ENCODE measurements around the gene AHRR.
"Not testable (repeated sequence)": the region's sequence is repeated elsewhere in the genome, so short reads cannot be mapped to it uniquely, and the experiment has no call there.

The AHRR gene

DNA sequence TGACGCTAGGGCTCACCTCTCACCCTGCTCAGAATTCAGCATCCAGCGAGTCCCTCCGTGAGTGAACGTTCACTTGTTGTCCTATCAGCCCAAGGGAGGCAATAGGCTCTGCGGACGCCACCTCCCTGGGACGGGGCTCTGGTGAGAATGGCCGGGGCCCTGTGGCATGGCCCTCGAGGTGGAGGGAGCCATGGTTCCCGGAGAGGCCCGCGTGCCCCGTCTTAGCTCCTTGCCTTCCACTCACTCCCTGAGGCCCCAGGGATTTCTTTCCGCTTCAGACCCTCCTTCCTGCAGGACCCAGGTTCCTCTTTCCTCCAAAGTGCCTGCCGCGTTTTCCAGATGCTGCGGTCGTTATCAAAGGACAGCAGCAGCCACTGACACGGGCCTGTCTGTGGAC lies 142.9 kb downstream of the AHRR start:
- DNase-seq, result no peak

DNA sequence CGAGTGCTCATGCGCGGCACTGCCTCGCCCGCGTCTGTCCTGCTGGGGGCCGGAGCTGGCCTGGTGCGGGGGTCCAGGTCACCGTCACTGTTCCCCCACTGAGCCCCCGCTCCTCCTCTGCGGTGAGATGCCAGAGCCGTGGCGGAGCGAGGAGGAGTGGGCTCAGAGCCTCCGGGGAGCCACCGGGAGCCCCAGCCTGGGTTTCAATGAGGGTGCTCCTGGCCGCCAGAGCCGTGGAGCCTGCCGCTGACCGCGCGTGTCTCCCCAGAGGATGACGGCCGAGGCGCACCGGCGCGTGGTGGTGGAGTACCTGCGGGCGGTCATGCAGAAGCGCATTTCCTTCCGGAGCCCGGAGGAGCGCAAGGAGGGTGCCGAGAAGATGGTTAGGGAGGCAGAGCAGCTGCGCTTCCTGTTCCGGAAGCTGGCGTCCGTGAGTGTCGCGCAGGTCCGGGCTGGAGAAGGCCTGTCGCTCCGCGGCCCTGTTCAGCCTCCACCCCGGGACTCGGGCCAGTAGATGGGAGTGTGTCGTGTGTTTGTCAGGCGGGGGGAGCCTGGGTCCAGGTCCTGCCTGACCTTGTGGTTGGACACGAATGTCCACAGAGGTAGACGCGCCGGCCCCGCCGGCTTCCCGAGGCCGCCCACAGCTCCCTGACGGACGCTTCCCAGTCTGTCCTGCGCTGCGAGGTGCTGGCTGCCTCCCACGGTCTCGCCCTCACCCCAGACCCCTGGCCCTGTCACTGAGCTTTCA lies 143.5 kb downstream of the AHRR start:
- DNase-seq, result no peak

DNA sequence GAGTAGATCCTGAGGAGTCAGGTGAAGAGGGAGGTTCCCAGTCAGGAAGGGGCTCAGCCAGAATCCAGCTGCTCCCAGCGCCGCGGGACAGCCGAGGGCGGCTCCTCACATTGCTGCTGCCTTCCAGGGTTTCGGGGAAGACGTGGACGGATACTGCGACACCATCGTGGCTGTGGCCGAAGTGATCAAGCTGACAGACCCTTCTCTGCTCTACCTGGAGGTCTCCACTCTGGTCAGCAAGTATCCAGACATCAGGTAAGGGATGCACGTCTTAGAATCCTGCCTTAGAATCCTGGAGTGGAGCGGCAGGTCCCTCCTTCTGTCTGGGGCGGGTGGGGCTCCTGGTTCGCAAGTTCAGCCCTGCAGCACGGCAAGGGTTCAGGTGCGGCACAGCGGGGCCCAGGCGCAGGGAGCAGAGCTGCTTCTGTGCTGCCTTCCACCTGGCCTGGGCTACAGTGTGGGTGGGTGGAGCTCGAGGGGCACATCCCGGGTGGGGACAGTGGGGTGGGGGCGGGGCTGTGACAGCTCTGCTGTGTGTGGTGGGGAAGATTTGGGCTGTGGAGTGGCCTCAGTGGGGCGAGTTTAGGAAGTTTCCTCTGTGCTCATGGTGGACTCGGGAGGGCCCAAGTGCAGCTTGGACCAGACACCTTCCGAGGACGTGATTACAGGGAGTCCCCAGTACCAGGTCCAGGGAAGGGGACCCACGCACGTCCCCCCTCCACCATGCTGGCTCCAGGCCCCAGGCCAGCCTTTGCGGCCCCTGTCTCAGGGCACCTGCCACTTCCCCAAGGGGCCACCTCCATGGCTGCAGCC lies 144.3 kb downstream of the AHRR start:
- DNase-seq, result no peak

DNA sequence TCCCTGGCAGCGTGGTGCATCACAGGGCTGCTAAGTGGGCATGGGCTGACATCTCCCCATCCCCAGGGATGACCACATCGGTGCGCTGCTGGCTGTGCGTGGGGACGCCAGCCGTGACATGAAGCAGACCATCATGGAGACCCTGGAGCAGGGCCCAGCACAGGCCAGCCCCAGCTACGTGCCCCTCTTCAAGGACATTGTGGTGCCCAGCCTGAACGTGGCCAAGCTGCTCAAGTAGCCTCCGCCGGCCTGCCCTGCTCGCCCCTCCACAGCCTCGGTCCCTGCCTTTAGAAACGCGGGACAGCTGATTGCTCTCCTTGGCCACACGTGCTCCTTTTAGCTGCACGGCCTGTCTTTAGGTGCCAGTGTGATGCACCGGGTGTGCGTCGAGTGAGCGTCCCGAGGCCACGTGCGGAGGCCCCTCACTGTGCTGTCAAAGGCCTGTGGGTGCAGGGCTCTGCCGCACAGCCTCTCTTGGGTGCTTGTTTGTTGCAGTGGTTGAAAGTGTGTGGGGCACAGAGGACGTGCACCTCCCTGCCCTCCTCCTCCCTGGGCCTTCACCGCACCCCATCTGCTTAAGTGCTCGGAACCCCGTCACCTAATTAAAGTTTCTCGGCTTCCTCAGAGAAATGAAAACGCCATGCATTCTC lies 145.3 kb downstream of the AHRR start:
- no peak for DNase-seq

DNA sequence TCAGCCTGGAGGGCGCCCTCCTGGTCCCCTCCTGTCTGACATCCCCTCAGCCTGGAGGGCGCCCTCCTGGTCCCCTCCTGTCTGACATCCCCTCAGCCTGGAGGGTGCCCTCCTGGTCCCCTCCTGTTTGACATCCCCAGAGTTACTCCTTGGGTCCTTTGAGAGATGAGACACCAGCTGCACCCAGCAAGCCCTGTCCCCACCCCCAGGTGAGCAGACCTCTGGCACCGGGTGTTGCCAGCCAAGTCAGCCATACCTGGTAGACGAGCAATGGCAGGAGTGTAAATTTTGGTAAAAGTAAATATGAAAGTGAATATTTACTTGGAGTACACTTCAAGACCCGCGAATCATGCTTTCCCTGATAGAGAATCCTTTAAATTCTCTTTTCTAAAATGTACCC lies 146.9 kb downstream of the AHRR start:
- DNase-seq, result no peak

DNA sequence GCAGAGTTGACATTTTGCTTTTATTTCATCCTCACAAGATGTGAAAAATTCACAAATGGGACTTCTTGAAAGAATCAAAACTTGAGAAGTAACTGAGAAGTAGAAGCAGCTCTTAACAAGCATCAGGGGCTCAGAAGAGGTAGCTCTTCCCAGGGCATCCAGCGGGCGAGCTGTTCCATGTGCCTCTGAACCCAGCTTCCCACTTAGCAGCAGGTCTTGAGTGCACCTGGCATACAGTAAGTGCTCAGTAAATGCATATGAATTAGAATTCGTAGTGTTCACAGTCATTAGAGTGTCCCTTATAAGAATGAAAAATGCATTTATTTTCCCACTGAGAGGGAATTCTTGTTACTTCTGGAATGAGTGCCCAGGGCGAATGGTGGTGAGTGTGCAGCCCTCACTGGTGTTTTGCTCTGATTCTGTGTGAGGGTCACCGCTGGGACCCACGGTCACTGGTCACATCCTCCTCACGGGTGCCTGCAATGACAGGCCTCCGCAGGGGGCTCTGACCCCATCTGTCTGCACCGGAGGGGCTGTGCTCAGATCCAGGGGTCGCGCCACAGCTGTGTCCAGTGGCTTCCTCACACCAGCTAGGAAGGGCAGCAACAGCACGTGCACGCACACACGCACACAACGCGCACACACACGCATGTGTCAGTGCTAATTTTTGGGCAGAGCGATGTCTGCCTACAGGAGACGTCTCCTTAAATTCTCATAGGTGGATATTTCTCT lies 148.4 kb downstream of the AHRR start:
- no peak for DNase-seq

DNA sequence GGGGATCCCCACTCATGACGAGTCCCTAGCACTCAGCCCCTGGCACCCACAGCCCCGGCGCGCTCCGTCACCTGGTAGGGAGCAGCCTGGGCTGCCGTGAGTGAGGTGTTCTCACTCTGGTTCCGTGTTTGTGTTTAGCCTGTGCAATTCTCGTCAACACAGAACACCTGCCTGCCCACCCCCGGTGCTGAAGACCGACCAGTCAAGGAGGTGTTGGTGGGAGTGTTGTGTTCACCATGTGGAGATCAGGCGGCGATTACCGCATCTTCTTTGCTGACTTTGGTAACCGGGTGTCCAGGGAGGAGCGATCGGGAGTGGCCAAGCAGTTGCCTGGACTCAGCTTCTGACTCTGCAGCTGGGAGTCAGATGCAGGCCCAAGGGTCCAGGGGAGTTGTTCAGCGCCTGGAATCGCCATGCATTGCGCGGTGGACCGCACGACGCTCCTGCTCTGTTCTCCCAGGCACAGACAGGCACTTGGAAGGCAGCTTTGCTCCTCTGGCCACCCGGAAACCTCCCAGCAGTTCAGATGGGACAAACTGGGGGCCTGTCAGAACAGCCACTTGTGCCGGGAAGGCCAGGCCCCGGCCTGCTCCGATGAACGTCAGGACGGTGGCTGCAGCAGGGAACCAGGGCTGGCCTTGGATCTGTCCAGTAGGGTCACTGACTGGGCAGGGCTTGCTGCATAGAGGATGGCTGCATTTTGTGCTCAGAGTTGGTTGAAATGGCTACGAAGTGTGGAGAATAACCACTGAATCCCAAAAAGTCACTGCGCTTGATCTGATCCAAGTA lies 149.6 kb downstream of the AHRR start:
- no peak for DNase-seq

DNA sequence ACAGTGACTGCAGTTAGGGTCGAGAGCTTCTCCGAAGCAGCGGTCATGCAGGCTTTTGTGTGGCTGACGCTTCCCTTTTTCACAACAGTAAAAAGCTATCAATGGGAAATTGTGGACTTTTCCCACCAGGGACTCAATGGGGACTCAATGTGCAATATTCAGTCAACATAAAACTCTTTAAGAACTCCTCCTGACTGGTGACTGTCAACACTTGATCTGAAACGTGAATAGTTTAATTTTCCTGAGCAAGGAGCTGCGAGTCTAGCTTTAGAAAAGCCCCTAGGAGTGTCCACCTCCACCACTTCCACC lies 150.2 kb downstream of the AHRR start:
- DNase-seq, result no peak

DNA sequence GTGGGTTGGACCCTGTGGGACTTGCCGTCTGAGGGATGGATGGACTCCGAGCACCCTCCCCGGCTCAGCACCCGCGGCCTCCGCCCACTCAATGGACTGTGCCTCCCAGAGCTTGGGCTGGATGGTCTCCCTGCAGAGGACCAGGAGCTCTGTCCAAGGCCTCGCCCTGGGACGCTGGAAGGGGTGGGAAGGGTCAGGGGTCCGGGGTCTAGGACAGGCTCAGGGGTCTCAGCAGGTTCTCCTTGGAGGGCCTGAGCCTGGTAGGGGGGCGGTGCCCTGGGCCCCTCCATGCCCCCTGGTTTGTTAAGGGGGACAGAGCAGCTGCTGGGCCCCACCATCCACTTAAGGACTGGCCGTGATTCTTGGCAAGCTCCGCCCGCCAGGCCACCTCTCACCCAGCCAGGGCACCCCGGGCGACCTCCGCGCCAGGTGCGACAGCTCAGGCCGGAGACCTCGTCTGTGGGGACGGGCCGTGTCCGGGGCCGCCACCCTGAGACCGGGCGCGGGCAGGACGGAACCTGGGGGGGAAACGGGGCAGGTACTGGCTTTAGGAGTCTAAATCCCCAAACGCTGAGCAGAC lies 150.7 kb downstream of the AHRR start:
- no peak for DNase-seq

DNA sequence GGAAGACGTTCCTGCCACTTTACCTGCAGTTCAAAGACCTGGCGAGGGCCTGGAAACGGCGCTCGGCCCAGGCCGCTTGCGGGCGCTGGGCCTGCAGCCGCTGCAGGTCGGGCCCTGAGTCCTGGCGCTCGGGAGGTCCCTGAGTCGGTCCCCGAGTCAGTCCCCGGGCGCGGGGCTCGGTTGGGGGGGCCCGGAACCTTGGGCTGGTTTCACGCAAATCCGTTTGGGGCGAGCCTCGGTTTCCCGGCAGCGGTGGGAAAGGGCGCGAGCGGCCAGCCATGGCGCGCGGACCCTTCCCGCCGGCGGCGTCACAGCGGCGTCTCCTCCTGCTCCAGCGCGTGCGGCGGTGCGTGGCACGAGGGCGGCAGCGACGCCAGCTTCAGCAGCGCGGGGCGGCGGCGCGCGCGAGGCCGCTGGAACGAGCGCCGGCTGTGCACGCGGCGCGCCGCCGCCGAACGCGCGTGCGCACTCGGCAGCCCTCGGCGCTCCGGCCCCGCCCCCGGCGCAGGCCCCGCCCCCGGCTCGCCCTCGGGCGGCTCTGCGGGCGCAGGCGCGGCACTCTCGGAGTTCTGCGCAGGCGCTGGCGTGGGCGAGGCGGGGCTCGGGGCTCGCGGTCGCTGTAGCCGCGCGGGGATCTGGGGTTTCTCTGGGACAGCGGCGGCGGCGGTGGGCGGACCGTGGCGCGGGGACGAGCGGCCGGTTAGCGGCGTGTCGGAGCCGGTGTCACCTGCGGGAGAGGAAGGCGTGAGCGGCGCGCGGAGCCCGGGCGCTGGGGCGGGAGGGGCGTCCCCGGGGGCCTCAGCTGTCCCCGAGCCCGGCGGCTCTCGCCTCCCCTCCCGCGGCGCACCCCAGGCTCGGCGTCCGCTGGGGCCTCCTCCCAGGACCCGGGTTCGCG lies 151.4 kb downstream of the AHRR start:
- DNase-seq, result peak; percentile 91

DNA sequence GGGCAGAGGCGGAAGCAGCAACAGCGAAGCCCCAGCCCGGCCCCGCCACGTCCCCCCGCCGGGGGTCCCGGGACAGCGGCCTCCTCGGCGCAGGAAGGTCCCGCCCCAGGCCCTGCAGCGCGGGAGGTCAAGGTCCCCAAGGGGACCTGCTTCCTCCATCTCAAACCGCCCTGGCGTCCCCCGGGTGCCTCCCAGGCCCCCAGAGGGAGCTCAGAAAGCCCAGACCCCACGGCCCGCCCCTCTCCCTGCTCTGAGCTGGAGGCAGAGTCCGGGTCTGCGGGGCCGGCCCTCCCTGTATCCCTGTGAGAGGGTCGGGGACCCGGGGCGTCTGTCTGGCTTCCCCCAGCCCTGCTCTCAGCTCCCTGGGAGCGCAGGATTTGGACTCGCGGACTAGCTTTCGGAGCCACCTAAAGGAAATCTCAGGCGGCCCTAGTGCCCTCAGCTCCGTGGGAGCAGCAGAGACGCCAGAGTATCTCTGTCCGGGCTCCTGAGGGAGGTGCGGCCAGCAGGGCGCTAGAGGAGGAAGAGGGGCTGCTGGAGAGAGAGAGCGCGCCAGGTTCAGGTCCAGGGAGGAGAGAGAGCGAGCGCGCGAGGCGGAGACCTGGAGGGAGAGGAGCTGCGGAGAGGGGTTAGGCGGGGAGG lies 152.2 kb downstream of the AHRR start:
- peak; percentile 27 for DNase-seq

DNA sequence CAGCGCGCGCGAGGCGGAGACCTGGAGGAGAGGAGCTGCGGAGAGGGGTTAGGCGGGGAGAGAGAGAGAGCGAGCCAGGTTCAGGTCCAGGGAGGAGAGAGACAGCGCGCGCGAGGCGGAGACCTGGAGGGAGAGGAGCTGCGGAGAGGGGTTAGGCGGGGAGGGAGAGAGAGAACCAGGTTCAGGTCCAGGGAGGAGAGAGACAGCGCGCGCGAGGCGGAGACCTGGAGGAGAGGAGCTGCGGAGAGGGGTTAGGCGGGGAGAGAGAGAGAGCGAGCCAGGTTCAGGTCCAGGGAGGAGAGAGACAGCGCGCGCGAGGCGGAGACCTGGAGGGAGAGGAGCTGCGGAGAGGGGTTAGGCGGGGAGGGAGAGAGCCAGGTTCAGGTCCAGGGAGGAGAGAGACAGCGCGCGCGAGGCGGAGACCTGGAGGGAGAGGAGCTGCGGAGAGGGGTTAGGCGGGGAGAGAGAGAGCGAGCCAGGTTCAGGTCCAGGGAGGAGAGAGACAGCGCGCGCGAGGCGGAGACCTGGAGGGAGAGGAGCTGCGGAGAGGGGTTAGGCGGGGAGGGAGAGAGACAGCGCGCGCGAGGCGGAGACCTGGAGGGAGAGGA lies 152.8 kb downstream of the AHRR start:
- DNase-seq, result not testable (repeated sequence)

DNA sequence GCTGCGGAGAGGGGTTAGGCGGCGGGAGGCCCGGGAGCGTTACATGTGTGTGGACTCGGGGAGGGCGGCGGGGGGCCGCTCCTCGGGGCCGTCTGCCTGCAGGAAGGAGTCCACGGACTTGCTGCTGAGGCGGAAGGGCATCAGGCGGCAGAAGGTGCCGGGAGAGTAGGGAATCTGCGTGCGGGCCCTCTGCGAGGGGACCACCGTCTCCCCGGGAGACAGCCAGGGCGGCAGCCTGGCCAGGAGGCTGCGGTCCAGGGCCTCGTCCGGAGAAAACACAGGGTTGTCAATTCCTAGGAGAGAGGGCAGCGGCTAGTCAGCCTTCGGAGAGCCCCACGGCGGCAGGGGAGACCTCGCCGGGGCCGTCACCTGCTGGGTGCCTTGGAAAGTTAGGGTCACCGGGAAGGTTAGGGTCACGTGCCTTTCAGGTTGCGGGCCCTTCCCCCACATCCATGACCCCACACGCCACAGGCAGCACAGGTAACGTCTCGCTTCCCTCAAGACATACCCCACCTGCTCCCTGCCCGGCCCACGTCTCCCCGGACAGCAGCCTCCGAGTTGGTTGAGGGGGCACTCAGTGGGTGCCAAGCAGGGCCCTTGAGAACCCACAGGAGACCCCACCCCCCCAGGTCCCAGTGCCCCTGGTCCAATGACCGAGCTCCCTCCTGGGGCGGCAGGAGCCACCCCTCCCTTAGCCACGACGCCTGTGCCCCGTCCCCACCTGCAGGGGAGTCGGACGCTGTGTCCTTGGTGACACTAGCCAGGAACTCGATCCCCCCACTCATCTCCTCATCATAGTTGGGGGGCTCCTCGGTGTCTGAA lies 153.5 kb downstream of the AHRR start:
- DNase-seq, result no peak

DNA sequence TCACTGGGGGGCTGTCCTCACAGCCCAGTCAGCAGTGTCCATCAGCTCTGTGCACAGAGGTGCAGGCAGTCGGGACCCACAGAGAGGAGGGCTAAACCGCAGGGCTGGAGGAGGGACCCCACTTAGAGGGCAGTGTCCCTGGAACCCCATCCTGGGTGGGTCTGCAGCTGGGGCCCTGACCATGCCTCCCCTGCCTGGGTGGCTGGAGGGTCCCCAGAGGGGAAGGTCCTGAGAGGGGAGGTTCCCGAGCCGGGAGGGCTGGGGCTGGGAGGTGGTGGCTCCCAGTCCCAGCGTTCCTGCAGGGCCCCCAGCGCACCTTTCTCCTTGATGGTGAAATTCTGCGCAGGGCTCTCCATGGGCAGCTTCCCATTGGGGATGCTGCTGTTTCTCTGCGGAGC lies 154.2 kb downstream of the AHRR start:
- no peak for DNase-seq

DNA sequence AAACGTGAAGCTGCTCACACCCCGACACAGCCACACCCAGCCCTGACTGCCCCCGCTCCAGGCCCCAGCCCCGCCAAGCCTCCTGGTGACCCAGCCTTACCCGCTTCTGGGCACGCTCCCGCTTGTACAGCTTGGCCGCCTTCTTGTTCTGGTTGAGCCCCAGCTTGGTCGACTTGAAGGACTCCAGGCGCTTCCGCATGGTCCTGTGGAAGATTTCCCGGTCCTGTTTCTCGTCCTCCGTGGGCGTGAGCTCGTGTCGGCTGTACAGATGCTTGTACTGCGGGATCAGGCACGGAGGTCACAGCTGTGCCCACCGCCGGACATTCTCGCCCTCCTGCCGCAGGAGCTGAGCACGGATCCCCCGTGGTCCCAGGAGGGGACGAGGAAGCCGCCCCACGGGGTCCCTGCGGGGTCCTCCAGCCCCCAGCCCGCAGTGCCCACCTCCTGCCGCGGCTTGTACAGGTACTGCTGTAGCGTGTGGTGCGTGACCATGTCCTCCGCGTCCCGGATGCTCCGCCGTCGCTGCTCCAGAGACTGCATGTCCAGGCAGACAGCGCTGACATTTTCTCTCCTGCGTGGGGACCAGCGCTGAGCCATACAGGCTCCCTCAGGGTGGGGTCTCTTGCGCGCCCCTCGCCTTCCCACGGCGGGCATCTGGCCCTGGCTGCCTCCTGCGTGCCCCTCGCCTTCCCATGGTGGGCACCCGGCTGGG lies 154.7 kb downstream of the AHRR start:
- no peak for DNase-seq

DNA sequence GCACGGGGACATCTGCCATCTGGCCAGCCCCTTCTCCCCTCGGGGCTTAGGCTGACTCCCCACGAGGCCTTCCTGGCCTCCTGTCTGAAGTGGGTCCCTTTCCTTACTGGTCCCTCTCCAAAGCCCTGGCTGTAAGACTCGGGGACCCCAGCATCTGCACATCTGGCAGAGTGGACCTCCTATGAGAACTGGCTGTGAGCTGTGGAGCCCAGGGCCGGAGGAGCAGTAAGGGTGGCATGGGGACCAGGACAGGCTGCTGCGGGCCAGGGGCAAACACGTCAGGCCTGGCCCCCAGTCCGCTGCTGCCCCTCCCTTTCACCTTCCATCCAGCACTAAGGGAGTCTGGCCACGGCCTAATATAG lies 155.3 kb downstream of the AHRR start:
- DNase-seq, result no peak

DNA sequence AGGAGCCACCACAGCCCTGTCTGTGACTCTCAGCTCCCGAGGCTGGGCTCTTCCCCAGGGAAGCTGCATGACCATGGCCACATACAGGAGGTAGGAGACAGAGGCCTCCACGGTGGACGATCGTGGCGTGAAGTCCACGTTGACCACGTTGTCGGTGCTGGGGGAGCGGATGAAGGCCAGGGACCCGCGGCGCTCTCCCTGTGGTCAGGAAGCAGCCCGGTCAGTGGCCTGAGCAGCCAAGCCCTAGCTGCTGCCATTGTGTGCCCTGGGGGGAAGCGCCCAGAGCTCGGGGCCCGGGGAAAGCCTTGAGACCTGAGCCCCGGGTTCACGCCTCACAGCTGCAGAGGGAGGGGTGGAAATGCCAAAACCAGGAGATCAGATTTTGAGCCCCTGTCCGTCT lies 155.7 kb downstream of the AHRR start:
- no peak for DNase-seq

DNA sequence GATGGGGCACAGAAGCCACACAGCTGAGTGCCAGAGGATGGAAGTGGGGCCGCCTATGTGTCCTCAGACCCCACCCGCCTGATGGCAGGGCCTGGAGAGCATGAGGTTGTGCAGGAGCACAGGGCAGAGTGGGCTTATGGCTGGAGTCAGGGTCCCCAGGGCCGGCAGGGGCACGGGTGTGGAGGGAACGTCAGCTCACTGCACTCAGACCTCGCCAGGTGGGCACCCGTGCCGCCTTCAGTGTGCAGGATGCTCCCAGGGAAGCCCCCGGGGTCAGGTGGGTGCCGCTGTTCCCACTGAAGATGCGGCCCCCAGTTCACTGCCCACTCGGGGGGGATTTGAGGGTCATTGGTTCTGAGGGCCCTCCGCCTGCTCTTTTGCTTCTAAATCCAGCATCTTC lies 156.4 kb downstream of the AHRR start:
- no peak for DNase-seq
